Islet of Langerhans (tissue), 1 donor: ENCODE results near the gene AKNA.

Experiments used
- FAIRE-seq: peaks from one replicate; lab custom pipeline; 2011; peaks lifted over from hg19 to GRCh38; lab: Jason Lieb, UNC

AKNA gene

GRCh38 chr9:114375386-114376175, 12.2 kb downstream of the AKNA start:
- FAIRE-seq, result no peak

DNA sequence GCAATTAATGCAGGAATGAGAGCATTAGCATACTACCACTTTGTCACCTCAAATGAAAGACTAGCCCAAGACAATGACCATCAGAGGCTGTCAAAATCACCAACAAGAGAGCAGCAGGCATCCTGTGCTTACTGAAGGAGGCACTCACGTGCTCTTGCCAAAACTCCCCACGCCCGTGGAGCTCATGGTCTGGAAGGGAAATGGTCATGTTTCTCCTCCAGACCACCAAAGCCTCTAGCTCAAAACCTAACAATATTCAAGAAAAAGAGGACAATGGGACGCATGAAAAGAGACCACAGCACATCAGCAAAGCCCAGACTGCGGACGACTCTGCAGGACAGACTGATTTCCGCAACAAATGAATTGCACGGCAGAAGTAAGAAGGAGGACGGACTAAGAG, 12.8 kb downstream of the AKNA start:
- FAIRE-seq, result no peak

- no peak for FAIRE-seq
Measured at GRCh38 chr9:114373960-114374730, 13.6 kb downstream of the AKNA start.

- FAIRE-seq, result no peak
Measured at GRCh38 chr9:114372921-114373448, 14.8 kb downstream of the AKNA start.

GRCh38 chr9:114371973-114372917, 15.5 kb downstream of the AKNA start:
- no peak for FAIRE-seq

GRCh38 chr9:114371343-114371944, 16.3 kb downstream of the AKNA start:
- FAIRE-seq, result no peak

- no peak for FAIRE-seq
Measured at GRCh38 chr9:114370968-114371320, 16.8 kb downstream of the AKNA start.

DNA sequence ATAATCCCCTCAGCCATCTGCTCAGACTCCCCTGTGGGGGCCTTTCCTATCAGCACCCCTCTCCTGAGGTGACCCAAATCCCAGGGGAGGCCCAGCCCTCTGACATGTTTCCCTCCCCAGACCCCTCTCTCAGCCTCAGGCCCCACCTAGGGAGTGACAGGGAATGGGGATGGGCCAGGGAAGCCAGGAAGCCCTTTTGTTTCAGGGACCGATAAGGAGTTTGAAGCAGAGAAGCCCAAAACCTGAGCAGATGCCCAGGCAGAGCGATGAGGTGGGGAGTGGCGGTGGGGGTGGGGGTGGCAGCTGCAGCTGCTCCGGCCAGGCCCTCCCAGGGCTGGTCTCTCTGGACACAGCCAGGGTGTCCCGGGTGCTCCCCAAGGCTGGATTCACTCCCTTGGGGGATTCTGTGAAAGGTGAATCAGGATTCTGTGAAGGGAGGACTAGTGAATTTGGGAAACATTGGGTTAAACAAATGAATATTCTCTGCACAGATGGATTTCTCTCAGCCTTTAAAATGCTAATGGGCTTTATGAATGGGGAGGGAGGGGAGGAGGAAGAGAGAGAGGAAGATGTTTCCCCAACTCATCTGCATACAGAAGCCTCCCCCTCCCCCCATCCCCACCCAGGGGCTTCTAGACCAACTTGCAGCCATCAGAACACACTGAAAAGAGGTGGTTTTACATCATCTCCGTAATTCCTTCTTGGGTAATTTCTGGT, 17.4 kb downstream of the AKNA start:
- no peak for FAIRE-seq

GRCh38 chr9:114369216-114370130, 18.3 kb downstream of the AKNA start:
- no peak for FAIRE-seq

- FAIRE-seq, result no peak
Measured at GRCh38 chr9:114367772-114368569, 19.8 kb downstream of the AKNA start.

GRCh38 chr9:114367366-114367765, 20.4 kb downstream of the AKNA start:
- FAIRE-seq, result no peak

GRCh38 chr9:114366334-114367128, 21.3 kb downstream of the AKNA start:
- no peak for FAIRE-seq

DNA sequence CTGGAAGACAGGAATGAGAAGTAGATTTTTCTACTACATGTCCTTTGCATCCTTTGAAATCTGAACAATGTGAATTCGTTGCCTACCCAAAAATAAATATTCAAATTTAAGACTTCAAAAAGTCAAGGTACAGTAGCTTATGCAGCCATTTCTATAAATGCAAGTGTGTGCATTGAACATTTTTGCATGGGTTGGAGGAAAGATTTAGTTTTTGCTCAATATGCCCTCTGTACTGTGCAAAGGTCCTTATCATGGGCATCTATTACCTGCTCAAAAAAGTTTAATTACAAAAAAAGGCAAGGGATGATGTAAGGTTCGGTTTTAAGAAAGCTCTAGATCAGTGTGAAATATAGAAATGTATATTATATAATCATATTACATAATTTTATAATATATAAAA, 22.6 kb downstream of the AKNA start:
- no peak for FAIRE-seq

DNA sequence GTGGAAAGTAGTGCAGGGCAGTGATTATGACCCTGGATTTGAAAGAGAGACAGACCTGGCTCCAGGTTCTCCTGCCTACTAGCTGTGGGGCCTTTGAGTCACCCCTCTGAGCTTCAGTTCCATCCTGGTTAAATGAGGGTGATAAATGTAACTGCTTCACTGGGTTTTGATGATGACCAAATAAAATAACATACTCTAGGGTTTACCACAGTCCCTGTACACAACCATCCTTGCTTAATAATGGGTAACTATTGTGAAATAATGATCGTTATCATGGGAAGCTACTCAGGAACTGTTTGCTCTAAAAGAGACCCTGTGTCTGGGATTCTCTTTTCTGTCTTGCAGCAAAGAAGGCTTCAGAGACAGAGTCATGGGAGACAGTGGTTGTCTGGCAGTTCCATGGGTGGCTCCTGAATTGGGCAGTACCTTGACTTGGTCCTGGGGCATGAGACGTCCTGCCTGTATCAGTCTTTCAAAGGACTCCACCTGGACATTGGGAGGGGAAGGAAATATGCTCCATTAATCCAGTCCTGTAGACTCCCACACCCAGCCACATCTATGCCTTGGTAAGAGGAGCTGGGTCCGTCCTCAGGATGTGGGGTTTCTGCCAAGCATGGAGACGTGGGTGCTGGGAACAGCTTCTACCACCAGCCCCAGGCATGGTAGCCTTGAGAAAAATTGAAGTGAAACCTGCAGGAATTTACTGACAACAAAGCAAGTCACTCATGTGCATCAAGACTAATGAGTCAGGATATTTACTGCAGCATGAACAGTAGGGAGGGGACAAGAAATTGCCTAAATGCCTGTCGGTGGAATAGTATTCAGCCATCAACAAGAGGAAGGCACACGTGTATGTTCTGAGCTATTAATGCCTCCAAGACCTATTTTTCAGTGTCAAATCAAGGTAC, 23.4 kb downstream of the AKNA start:
- no peak for FAIRE-seq

- no peak for FAIRE-seq
Measured at GRCh38 chr9:114363424-114363823, 24.4 kb downstream of the AKNA start.

- FAIRE-seq, result no peak
Measured at GRCh38 chr9:114362394-114362793, 25.4 kb downstream of the AKNA start.

DNA sequence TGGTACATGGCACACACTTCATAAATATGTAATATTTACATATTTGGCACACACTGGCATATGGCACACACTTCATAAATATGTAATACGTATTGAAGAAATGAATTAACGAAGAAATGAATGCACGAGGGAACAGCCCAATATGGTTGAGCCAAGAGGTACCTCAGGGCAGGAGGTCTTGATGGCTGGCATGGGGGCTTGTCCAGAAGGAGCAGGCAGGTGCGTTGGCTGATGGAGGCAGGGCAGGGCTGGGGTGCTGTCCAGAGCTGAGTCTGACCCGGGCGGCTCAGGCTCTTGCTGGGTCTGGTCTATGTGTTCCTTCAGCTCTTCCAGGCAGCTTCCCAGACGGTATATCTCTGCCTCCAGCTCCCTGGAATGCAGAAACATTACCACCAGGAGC, 26.2 kb downstream of the AKNA start:
- FAIRE-seq, result no peak
